ENCODE data around the gene TAF7.

- TF ChIP-seq CTCF (IDR thresholded peaks at IDR 0.05) (peak; percentile 52), ZFX (IDR thresholded peaks at IDR 0.05; ENCODE audit: borderline replicate concordance) (no peak)
These were observed 23.4 kb upstream of the TAF7 start for GRCh38 chr5:141343953-141344463.
